ENCODE data around the gene CTRB1. TPM values are rescaled to one million over a fixed set of nuclear protein-coding genes. Genes with fewer than 3 reads are reported as not detected.

CTRB1 gene
- polyA plus RNA-seq (2012; ENCODE audit: insufficient read depth, insufficient read length, low read depth), result 2.5 TPM

DNA sequence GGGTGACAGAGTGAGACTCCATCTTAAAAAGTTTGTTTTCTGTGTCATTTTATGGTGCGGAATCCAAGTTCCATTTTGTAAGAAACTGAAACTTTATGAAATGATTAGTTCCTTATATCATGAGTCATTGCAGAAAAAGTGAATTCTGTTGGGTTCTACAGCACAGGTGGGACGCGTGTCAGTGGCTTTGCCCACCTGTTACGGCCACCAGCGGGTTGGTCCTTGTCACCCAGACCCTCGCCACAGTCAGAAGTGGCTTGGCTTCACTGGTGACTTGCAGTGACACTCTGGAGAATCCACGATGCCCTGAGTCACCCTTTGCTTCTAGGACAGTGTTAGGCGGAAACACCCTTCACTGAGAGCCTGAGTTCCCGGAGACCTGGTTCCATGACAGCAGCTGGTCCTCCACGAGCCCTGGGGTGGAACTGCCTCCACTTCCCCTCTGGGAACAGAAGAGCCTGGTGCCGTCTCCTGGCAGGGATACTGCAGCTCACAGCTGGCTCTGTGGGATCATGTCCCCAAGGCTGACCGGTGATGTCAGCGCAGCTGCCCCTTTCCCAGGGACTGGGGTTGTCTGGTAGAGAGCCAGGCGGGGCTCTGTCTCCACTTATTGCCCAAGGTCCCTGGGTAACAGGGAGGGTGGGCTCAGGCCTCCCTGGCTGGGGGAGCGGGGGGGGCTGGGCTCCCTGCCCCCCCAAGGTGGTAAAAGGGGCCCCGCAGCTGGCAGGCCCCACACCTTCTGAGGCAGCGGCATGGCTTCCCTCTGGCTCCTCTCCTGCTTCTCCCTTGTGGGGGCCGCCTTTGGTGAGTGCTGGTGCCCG lies at the start of gene CTRB1:
CTRB1 (plus strand) TSS at position 733 of the 821 bp plus-strand sequence; CDS start at position 753, 20 bp downstream.
- no peak within 1 kb of the TSS for H3K4me3 ChIP-seq (ENCODE audit: low read depth, low read length)
- DNase-seq, result no peak
- H3K36me3 ChIP-seq, result no peaks in the 10 kb centered on the region
- no peaks in the 10 kb centered on the region for H3K27me3 ChIP-seq
- H3K4me1 ChIP-seq, result no peaks in the 10 kb centered on the region
- TF ChIP-seq, protein P1, sequence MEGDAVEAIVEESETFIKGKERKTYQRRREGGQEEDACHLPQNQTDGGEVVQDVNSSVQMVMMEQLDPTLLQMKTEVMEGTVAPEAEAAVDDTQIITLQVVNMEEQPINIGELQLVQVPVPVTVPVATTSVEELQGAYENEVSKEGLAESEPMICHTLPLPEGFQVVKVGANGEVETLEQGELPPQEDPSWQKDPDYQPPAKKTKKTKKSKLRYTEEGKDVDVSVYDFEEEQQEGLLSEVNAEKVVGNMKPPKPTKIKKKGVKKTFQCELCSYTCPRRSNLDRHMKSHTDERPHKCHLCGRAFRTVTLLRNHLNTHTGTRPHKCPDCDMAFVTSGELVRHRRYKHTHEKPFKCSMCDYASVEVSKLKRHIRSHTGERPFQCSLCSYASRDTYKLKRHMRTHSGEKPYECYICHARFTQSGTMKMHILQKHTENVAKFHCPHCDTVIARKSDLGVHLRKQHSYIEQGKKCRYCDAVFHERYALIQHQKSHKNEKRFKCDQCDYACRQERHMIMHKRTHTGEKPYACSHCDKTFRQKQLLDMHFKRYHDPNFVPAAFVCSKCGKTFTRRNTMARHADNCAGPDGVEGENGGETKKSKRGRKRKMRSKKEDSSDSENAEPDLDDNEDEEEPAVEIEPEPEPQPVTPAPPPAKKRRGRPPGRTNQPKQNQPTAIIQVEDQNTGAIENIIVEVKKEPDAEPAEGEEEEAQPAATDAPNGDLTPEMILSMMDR (IDR thresholded peaks at IDR 0.05; ENCODE audit: low read depth, low read length), result no peak
- no peaks in the 10 kb centered on the region for H3K9me3 ChIP-seq

GRCh38 chr16:75169899-75170405 lies 48.8 kb upstream of the CTRB1 start:
- Histone ChIP-seq H3K27me3 (no peaks in the 10 kb centered on the region), H3K4me3 (ENCODE audit: low read depth, low read length) (no peak overlapping the region), H3K4me1 (no peaks in the 10 kb centered on the region), H3K36me3 (peaks cover 56% of the 10 kb centered on the region), H3K9me3 (peaks cover 10% of the 10 kb centered on the region)
- TF ChIP-seq, protein P1 (IDR thresholded peaks at IDR 0.05; ENCODE audit: low read depth, low read length), result no peak
- no peak for DNase-seq

DNA sequence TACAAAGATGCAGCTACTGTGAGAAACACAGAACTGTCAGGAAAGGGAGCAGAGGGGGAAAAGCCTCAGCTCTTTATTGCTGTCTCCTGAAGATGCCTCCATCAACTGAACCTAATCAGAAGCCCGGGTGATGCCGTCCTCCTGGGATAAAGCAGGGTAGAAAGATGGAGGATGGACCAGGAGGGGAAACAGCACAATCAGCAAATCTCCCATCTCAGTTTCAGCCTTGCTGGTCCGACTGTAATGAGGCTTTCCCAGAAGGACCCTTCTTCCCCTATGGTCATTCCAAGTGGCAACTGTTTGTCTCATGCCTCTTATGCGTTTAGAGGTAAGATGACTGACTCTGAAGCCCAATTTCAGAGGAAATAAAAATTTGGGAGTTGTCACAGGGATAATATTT lies 46.2 kb upstream of the CTRB1 start:
- peaks cover 7% of the 10 kb centered on the region for H3K9me3 ChIP-seq
- DNase-seq, result no peak
- H3K4me1 ChIP-seq, result no peaks in the 10 kb centered on the region
- H3K27me3 ChIP-seq, result no peaks in the 10 kb centered on the region
- H3K4me3 ChIP-seq (ENCODE audit: low read depth, low read length), result no peak overlapping the region
- TF ChIP-seq, protein P1 (IDR thresholded peaks at IDR 0.05; ENCODE audit: low read depth, low read length), result no peak
- H3K36me3 ChIP-seq, result peaks cover 37% of the 10 kb centered on the region

DNA sequence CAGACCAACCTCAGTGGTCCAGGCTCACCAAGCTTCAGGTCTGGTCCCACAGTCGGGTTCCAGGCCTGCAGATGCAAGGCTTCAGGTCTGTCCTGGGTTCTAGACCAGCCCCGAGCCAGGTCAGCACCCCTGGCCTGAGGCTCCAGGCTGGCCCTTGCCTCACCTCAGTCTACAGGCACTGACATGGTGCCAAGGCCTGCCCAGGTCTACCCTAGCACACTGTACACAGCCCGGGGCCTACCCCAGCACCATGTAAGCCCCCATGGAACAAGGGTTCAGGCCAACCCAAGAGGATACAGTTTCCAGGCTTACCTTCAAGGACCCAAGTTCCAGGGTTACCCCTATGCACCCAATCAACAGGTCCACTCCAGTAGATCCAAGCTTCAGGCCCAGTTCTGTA lies 43.7 kb upstream of the CTRB1 start:
- peaks cover 2% of the 10 kb centered on the region for H3K9me3 ChIP-seq
- no peak overlapping the region for H3K4me3 ChIP-seq (ENCODE audit: low read depth, low read length)
- no peaks in the 10 kb centered on the region for H3K27me3 ChIP-seq
- peaks cover 13% of the 10 kb centered on the region for H3K36me3 ChIP-seq
- no peaks in the 10 kb centered on the region for H3K4me1 ChIP-seq
- TF ChIP-seq, protein P1 (IDR thresholded peaks at IDR 0.05; ENCODE audit: low read depth, low read length), result no peak
- DNase-seq, result no peak

DNA sequence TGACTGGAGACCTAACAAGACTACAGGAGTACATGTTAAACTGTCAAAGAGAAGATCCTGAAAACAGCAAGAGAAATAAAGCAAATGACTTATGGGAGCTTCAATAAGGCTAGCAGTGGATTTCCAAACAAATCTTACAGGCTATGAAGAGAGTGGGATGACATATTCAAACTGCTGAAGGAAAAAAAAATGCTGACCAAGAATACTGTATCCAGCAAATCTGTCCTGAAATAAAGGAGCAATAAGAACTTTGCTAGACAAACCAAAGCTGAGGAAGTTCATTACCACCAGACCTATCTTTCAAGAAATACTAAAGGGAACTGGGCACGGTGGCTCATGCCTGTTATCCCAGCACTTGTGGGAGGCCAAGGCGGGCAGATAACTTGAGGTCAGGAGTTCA lies 41.9 kb upstream of the CTRB1 start:
- no peak for DNase-seq
- TF ChIP-seq, protein P1 (IDR thresholded peaks at IDR 0.05; ENCODE audit: low read depth, low read length), result no peak

DNA sequence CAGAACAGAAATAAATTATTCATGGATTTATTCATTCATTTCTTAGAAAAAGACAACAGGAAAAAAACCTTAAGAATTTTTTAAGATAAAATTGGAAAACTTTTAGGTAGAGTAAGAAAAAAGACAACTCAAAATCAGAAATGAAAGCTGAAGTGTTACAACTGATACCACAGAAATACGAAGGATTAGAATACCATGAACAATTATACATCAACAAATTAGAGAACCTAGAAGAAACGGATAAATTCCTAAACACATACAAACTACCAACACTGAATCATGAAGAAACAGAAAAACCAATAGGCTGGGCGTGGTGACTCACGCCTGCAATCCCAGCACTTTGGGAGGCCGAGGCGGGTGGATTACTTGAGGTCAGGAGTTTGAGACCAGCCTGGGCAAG lies 39.6 kb upstream of the CTRB1 start:
- H3K4me1 ChIP-seq, result no peaks in the 10 kb centered on the region
- TF ChIP-seq, protein P1 (IDR thresholded peaks at IDR 0.05; ENCODE audit: low read depth, low read length), result no peak
- H3K4me3 ChIP-seq (ENCODE audit: low read depth, low read length), result no peak overlapping the region
- H3K27me3 ChIP-seq, result no peaks in the 10 kb centered on the region; the same call in 1 of the 2 replicates
- H3K9me3 ChIP-seq, result no peaks in the 10 kb centered on the region; the same call in 1 of the 2 replicates
- H3K36me3 ChIP-seq, result no peaks in the 10 kb centered on the region
- DNase-seq, result no peak

More for the DNA sequence above, 41.9 kb upstream of the CTRB1 start:
- no peaks in the 10 kb centered on the region for H3K36me3 ChIP-seq
- no peaks in the 10 kb centered on the region; the same call in 1 of the 2 replicates for H3K27me3 ChIP-seq
- H3K9me3 ChIP-seq, result no peaks in the 10 kb centered on the region; the same call in 1 of the 2 replicates
- no peak overlapping the region for H3K4me3 ChIP-seq (ENCODE audit: low read depth, low read length)
- no peaks in the 10 kb centered on the region for H3K4me1 ChIP-seq

All from BE2C (cell line).